ENCODE measurements around the gene SPECC1.
"Not testable (repeated sequence)": the region's sequence is repeated elsewhere in the genome, so short reads cannot be mapped to it uniquely, and the experiment has no call there.

The SPECC1 gene

GRCh38 chr17:20009302-20010098 lies at the start of gene SPECC1:
Gene SPECC1 (plus strand): TSS chr17:20009359. CDS start chr17:20096652, 87,293 bp downstream.
- peak in 1 of 2 donors; percentile 72 for DNase-seq (ENCODE audit: low read depth in 2 of 2)

- not testable (repeated sequence) for DNase-seq (ENCODE audit: low read depth in 2 of 2)
Measured at GRCh38 chr17:19962954-19963353, 46.2 kb upstream of the SPECC1 start.

- DNase-seq (ENCODE audit: low read depth in 2 of 2), result no peak
Measured at GRCh38 chr17:19973156-19973555, 36.0 kb upstream of the SPECC1 start.

- no peak for DNase-seq (ENCODE audit: low read depth in 2 of 2)
Measured at GRCh38 chr17:19975601-19976000, 33.6 kb upstream of the SPECC1 start.

- DNase-seq (ENCODE audit: low read depth in 2 of 2), result peak; percentile 77 to 97
Measured at GRCh38 chr17:19977293-19978208, 31.6 kb upstream of the SPECC1 start, which contains the start of gene AKAP10. Gene AKAP10 (minus strand): TSS chr17:19977828. CDS start chr17:19977679, 149 bp downstream.

GRCh38 chr17:19978209-19978802 lies 30.9 kb upstream of the SPECC1 start:
- DNase-seq (ENCODE audit: low read depth in 2 of 2), result no peak

- DNase-seq (ENCODE audit: low read depth in 2 of 2), result no peak
Measured at GRCh38 chr17:19978805-19979211, 30.4 kb upstream of the SPECC1 start.

- DNase-seq (ENCODE audit: low read depth in 2 of 2), result no peak
Measured at GRCh38 chr17:19979917-19980770, 29.0 kb upstream of the SPECC1 start.

GRCh38 chr17:19986941-19987861 lies 22.0 kb upstream of the SPECC1 start:
- no peak for DNase-seq (ENCODE audit: low read depth in 2 of 2)

GRCh38 chr17:19987897-19988296 lies 21.3 kb upstream of the SPECC1 start:
- no peak for DNase-seq (ENCODE audit: low read depth in 2 of 2)

GRCh38 chr17:19991252-19991885 lies 17.8 kb upstream of the SPECC1 start:
- no peak for DNase-seq (ENCODE audit: low read depth in 2 of 2)

GRCh38 chr17:19992803-19993713 lies 16.1 kb upstream of the SPECC1 start:
- peak; percentile 34 to 40 for DNase-seq (ENCODE audit: low read depth in 2 of 2)

GRCh38 chr17:19996086-19996485 lies 13.1 kb upstream of the SPECC1 start:
- DNase-seq (ENCODE audit: low read depth in 2 of 2), result no peak

- DNase-seq (ENCODE audit: low read depth in 2 of 2), result no peak
Measured at GRCh38 chr17:19996502-19996901, 12.7 kb upstream of the SPECC1 start.

- DNase-seq (ENCODE audit: low read depth in 2 of 2), result no peak
Measured at GRCh38 chr17:20008242-20009051, 712 bp upstream of the SPECC1 start.

GRCh38 chr17:20009052-20009301 lies 182 bp upstream of the SPECC1 start:
- DNase-seq (ENCODE audit: low read depth in 2 of 2), result peak in 1 of 2 donors; percentile 82

- DNase-seq (ENCODE audit: low read depth in 2 of 2), result no peak
Measured at GRCh38 chr17:20010099-20010863, 1.1 kb downstream of the SPECC1 start.
